GM19351 (cell line): Measurements from ENCODE around the gene GARNL3.

ENCODE experiments used
- ATAC-seq: cut with Tn5 transposase; IDR thresholded peaks from one replicate; pipeline ENCODE4 v1.9.1; 2021; ENCODE audit warnings: mild to moderate bottlenecking, moderate library complexity; ENCODE audit not compliant: unreplicated experiment

GARNL3 gene

GRCh38 chr9:127277099-127277498 lies 12.5 kb downstream of the GARNL3 start:
- no peak for ATAC-seq

- ATAC-seq: no peak
Measured at GRCh38 chr9:127277770-127278169, 13.2 kb downstream of the GARNL3 start.

- no peak for ATAC-seq
Measured at GRCh38 chr9:127278372-127278771, 13.8 kb downstream of the GARNL3 start.

- ATAC-seq: no peak
Measured at GRCh38 chr9:127279717-127280285, 15.2 kb downstream of the GARNL3 start.

- ATAC-seq: no peak
Measured at GRCh38 chr9:127280880-127281660, 16.5 kb downstream of the GARNL3 start.

- no peak for ATAC-seq
Measured at GRCh38 chr9:127281891-127282290, 17.3 kb downstream of the GARNL3 start.

- ATAC-seq: no peak
Measured at GRCh38 chr9:127282611-127283010, 18.0 kb downstream of the GARNL3 start.

- ATAC-seq: no peak
Measured at GRCh38 chr9:127283135-127283534, 18.6 kb downstream of the GARNL3 start.

- ATAC-seq: no peak
Measured at GRCh38 chr9:127283917-127284497, 19.4 kb downstream of the GARNL3 start.

- no peak for ATAC-seq
Measured at GRCh38 chr9:127285965-127286364, 21.4 kb downstream of the GARNL3 start.

GRCh38 chr9:127290561-127291065 lies 26.0 kb downstream of the GARNL3 start:
- ATAC-seq: no peak

- ATAC-seq: no peak
Measured at GRCh38 chr9:127291246-127291778, 26.7 kb downstream of the GARNL3 start.

GRCh38 chr9:127292415-127292814 lies 27.8 kb downstream of the GARNL3 start:
- ATAC-seq: no peak

- no peak for ATAC-seq
Measured at GRCh38 chr9:127293328-127293727, 28.8 kb downstream of the GARNL3 start.

- no peak for ATAC-seq
Measured at GRCh38 chr9:127293767-127294166, 29.2 kb downstream of the GARNL3 start.

GRCh38 chr9:127295005-127295404 lies 30.4 kb downstream of the GARNL3 start:
- no peak for ATAC-seq

- ATAC-seq: no peak
Measured at GRCh38 chr9:127300886-127301447, 36.4 kb downstream of the GARNL3 start.

- ATAC-seq: no peak
Measured at GRCh38 chr9:127303830-127304229, 39.3 kb downstream of the GARNL3 start.

GRCh38 chr9:127305206-127305837 lies 40.7 kb downstream of the GARNL3 start:
- no peak for ATAC-seq

- no peak for ATAC-seq
Measured at GRCh38 chr9:127305838-127306226, 41.3 kb downstream of the GARNL3 start.

- no peak for ATAC-seq
Measured at GRCh38 chr9:127307802-127308201, 43.2 kb downstream of the GARNL3 start.
